HG02798 (cell line): ENCODE data around the gene APOB.

Experiments used
- ATAC-seq: cut with Tn5 transposase; IDR thresholded peaks from one replicate; pipeline ENCODE4 v1.9.1; 2021; ENCODE audit warnings: mild to moderate bottlenecking; ENCODE audit not compliant: unreplicated experiment, poor library complexity

The APOB gene

GRCh38 chr2:21021430-21021829, 22.4 kb downstream of the APOB start:
- ATAC-seq = no peak

- no peak for ATAC-seq
Observed at GRCh38 chr2:21020668-21021288, 23.1 kb downstream of the APOB start.

GRCh38 chr2:21020031-21020667, 23.7 kb downstream of the APOB start:
- ATAC-seq = no peak

- no peak for ATAC-seq
Observed at GRCh38 chr2:21019678-21020021, 24.2 kb downstream of the APOB start.

DNA sequence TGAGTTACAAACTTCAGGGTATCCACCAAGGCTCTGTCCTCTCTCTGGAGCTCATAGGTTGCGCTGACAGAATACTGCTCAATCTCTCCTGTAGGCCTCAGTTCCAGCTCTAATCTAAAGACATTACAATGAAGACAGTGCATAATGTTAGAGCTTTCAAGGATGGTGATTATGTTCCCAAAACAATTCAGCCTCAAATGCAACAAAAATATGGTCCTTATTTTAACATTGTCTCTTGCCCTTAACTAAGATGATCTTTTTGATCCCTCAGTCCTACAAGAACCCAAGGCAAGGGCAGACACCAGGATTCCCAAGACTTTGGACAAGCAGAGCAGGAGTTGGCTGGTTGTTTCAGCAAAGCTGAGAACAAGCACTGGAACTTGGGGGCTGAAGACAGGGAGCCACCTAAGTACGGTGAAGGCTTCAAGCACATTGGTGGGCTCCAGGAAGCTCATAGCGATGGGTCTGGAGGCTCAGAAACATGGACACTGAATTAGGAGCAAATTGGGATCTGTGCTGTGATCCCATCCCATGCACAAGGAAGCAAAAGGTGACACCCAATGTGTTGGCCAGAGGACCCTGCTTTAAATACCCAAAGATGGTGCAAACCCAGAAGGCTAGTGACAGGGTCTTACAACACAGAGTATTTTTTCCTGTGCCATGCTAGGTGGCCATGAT, 24.7 kb downstream of the APOB start:
- no peak for ATAC-seq

DNA sequence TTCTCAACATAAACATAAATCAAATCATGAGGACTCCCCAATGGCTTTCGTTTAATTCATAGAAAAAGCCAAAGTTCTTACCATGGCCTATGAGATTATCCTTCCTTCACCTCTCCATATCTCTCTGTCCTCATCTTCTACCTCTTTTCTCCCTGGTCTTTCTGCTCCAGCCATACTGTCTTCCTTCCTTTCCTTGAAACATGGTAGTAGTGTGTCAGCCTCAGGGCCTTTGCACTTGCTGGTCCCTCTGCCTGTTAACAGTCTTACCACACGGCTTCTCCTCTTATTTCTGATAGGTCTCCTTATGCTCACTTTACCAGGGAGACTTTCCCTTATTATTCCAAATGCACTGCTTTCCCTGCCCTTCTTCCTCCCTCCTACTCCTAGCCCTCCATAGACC, 25.6 kb downstream of the APOB start:
- ATAC-seq = no peak

GRCh38 chr2:21017748-21018276, 26.1 kb downstream of the APOB start:
- no peak for ATAC-seq

DNA sequence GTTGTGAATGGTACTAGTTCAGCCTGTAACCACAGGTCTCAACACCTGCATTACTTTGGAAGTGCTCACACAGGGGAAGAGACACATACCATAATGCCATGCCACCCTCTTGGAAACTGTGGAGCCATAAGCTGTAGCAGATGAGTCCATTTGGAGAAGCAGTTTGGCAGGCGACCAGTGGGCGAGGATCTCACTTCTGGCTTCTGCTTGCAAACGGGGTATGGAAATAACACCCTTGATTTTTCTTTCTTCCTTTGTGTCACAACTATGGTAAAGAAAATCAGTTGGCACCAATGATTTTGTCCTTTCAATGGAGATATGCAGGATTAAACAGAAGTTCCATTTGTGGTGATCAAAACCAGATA, 28.6 kb downstream of the APOB start:
- no peak for ATAC-seq

- ATAC-seq = no peak
Observed at GRCh38 chr2:21014364-21015280, 29.3 kb downstream of the APOB start.

DNA sequence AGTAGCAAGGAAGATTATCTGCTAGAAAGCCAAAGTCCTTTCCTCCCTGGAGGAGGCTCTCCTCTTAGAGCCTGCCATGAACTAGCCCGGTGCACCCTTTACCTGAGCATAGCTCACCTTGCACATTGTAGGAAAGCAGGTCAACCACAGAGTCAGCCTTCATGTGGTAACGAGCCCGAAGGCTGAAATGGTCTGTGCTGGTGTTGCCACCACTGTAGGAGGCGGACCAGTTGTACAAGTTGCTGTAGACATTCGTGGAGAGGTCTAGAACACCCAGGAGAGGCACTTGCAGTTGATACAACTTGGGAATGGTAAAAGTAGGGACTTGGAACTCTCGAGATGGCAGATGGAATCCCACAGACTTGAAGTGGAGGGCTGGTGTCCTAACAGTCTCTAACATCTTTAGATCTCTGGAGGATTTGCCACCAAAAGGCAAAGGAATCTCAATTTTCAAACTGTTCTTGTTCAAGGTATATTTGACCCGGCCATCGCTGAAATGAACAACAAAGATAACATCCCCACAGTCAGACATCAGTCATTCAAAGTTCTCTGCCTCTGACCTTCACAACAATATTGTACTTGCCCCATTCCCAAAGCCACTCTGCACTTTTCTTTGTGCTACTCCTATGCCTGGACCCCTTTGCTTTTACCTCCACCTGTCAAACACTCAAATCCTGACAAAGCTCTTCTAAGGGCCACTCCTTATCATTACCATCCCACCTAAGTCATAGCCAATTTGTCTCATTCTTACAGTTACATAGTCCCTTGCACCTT, 30.6 kb downstream of the APOB start:
- ATAC-seq = no peak

DNA sequence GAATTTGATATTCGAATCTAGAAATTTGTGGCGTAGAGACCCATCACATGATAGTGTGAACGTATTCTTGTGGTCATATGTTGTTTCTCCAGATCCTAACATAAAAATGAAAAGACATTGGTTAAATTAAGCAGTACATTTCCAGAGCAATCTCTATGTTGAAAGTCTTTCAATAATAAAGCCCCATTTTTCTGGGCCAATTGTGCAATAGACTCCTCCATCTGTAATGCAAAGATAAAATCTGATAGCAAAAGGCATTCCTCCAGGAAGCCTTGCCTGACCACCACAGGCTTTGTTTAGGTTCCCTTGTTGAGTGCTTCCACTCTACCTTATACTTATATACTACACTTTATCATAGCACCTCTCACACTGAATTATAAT, 31.3 kb downstream of the APOB start:
- no peak for ATAC-seq

DNA sequence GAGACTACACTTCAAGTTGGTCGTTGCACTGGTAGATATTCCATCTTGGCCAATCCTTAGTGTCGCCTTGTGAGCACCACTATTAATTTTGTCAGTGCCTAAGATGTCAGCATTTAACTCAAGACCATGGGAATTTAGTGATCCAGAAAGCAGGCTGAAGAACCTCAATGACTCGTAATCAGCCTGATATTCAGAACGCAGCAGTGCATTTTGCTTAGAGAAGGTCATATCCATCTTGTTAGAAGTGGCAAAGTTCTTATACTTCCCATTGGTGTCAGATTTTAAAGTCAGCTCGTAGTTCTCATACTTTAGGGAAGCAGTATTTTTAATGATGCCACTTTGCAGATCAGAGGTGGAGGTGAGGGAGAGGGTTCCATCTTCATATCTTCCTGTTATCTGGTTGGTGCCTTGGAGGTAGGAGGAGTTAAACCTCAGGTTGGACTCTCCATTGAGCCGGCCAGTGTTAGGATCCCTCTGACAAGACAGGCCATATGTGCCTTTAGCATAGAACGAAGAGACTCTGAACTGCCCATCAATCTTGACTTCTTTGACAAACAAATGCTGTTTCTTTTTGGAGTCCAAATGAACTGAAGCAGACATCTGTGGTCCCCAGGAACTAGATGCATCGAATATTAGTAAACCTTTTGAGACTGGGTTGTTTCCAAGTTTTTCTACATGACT, 31.9 kb downstream of the APOB start:
- ATAC-seq = no peak

DNA sequence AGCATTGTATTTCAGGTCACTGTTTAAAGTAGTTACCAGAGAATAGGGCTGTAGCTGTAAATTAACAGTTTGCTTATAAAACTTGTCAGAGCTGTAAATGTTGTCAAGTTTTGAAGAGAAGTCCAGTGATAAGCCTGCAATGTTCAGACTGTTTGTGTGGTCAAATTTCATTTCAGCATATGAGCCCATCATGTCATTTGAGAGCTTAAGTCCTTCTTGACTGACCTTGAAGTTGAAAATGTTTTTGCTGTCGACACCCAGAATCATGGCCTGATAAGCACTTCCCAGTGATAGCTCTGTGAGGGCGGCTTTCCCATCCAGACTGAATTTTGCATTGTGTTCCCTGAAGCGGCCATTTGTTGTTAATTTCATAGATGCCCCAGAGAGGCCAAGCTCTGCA, 32.4 kb downstream of the APOB start:
- ATAC-seq = no peak

- no peak for ATAC-seq
Observed at GRCh38 chr2:21010813-21011439, 32.9 kb downstream of the APOB start.

DNA sequence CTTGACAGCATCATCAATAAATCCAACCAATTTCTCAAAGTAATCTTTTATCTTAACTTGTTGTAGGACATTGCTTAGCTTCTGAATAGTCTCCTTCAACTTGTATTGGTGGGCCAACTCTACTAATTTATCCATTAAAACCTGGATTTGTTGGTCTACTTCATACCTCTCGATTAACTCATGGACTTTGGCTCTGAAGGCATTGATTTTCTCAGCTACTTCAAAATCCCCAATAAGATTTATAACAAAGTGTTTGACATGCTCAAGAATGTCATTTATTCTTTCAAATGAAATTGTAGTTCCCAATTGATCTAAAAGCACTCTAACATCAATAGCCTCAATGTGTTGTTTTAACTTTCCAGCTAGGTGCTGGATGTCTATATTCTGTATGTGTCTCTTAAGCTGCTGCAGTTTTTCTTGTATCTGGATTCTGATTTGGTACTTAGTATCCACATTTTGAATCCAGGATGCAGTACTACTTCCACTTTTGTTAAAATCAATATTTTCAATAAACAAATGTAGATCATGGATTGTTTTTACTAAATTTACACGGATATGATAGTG, 34.1 kb downstream of the APOB start:
- no peak for ATAC-seq

DNA sequence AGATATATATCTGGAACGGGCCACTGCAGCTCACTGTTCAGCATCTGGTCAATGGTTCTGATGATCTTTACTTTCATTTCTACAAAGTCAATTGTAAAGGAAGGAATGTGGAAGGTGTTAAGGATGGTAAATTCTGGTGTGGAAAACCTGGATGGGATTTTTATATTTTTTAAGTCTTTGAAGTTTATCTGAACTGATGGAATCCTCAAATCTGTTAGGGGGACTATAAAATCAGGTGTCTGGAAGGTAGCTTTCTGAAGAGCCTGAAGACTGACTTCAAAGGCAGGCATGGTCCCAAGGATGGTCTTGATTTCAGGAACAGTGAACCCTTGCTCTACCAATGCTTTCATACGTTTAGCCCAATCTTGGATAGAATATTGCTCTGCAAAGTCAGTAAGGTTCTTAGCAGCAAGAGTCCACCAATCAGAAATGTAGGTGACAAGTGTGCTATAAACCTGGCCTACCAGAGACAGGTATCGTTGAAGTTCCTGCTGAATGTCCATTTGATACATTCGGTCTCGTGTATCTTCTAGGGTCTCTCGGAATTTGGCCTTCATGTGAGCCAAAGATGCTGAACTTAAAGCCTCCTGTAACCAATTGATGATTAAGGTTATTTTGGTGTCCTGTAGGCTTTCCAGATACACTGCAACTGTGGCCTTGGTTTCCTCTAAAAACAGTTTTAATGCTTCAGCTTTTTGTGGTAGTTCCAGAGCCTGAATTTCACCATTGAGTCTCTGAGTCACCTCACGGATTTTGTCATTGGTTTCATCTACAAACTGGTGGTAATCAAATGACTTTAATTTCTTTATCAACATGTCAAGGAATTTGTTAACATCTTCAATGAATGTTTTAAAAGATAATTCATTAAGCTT, 34.8 kb downstream of the APOB start:
- no peak for ATAC-seq

GRCh38 chr2:21008014-21008789, 35.7 kb downstream of the APOB start:
- no peak for ATAC-seq
